GM18907 (cell line): ENCODE data around the gene INAVA.

Experiments
- ATAC-seq: cut with Tn5 transposase; IDR thresholded peaks from one replicate; pipeline ENCODE4 v1.9.1; 2021; ENCODE audit warnings: mild to moderate bottlenecking, moderate library complexity; ENCODE audit not compliant: unreplicated experiment

The INAVA gene

DNA sequence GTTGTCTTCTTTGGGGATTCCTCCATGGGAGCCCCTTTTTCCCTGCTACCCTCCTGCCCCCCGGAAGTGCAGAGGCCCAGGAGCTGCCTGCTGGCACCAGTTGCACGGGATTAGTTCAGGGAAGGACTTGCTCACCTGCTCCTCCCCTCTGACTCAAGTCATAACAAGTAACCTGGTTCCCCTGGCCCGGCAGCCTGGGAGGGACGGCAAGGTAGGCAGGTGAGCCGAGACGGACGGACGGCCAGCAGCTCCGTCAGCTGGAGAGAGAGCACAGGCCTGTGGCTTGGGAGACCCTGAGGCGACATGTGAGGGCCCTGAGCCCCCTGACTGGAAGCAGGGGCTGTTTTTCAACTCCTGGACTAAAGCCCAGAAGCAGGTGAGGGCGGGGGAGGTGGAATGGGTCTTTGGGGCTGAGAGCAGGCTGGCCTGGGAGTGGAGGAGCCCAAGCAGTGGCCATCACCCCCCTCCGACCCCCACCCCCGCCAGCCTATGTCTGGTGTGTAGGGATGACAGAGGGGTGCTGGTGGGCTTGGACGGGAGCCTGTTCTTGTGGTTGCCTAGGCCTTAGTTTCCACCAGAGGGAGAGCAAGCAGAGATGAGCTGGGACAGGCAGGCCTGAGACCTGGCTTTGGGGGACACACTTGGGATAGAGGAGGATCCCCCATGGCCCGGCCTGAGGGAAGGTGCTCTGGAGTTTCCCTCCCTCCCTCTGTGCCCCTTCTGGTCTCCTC is at the start of gene INAVA:
TSS of gene INAVA (plus strand) at position 189 of the 731 bp plus-strand sequence. CDS start 3,501 bp downstream, outside the sequence.
- no peak for ATAC-seq

DNA sequence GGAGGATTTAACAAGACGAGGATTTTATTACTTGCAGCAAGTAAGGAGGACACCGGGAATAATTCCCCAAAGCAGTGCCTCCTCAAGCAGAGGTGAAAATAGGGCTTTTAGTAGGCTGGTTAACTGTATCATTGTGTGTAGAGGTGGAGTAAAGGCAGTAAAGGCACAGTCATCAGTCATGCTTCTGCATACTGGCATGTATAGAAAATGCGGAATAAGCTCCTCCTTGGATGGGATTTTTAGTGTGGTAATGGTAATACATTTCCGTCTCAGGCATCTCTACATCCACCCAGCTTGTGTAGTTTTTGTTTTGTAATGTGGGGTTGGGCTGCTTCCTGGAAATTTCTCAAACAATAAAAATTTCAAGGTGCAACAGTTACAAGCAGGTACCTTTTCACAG is 49.3 kb upstream of the INAVA start:
- no peak for ATAC-seq

GRCh38 chr1:200846398-200846797 is 48.3 kb upstream of the INAVA start:
- no peak for ATAC-seq

DNA sequence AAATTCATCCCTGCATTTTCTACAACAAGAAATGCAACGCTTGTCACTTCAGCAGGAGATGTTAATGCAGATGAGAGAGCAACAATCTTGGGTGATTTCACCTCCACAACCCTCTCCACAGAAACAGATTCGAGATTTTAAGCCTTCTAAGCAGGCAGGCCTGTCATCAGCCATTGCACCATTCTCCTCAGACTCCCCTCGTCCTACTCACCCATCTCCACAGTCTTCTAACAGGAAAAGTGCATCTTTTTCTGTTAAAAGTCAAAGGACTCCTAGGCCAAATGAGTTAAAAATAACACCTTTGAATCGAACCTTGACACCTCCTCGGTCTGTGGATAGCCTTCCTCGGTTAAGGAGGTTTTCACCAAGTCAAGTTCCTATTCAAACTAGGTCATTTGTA is 45.3 kb upstream of the INAVA start:
- no peak for ATAC-seq

GRCh38 chr1:200850554-200850953 is 44.1 kb upstream of the INAVA start:
- no peak for ATAC-seq

- no peak for ATAC-seq
Measured at GRCh38 chr1:200856716-200857357, 37.9 kb upstream of the INAVA start.

GRCh38 chr1:200857804-200858203 is 36.9 kb upstream of the INAVA start:
- ATAC-seq: no peak

DNA sequence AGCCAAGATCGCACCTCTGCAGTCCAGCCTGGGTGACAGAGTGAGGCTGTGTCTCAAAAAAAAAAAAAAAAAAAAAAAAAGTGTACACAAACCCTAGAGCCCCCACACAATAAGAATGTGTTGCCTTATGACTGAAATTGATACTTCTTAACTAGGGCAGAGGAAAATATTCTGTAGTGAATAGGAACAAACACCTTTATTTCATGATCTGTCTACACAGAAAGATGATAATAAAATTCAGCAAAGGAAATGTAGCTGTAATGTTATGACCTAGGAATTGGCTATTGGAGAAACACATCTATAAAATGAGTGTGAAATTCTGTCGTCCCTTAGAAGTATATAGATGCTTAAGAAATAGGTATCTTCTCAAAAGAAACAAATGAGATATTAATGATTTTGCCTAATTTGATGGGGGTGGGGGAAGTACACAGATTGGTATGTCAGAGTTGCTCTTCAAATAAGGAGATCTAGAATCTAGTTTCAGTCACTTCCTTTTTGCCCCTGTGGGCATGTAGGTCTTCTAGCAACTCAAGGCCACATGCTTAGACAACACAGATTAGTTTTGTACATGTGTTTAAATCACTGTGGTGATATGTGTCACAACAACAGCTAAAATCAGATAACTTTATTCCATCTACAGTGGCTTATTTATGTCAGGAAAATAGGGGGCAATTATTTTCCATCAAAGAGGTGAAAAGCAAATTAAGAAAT is 32.6 kb upstream of the INAVA start:
- no peak for ATAC-seq

DNA sequence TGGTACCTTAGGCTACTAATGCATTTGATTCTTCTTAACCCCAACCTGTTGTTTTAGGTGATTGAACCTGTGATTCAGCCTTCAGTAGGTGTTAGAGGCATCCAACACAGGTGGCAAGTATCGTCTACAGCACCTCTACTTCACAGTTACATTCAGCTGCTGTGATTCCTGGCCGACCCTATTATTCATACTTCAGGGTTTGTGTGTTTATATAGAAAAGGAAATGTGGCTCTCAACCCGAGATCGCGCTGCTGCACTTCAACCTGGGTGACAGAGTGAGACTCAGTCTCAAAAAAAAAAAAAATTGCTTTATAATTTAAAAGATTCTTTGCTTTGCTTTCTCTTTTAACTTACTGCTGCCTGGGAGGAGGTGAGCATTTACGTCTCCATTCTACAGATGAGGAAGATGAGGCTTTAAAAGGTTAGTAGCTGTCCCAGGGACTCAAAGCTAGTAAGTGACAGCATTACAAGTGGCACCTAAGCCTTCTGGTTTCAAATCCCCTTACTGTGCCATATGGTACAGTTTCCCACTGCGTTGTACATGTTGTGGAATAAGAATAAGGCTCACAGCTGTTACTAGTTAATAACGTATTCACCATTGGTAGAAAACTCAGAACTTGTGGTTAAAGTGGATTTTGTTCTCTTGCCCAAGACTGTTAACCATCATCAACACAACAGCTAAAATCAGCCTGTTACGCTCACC is 31.8 kb upstream of the INAVA start:
- peak; percentile 29 for ATAC-seq

DNA sequence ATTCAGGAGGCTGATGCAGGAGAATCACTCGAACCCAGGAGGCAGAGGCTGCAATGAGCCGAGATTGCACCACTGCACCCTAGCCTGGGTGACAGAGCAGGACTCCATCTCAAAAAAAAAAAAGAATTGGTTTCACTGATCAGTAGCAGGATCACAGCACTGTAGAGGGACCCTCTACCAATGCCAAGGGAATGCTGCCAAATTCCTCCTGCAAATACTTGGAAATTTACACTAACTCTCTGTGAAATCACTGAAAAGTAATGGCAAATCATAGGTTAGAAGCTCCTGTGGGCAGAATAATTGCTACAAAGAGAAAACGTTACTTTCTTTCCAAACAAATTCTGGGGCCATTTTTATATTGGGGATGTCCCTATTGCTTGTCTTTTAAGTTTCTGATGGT is 28.6 kb upstream of the INAVA start:
- ATAC-seq: no peak

DNA sequence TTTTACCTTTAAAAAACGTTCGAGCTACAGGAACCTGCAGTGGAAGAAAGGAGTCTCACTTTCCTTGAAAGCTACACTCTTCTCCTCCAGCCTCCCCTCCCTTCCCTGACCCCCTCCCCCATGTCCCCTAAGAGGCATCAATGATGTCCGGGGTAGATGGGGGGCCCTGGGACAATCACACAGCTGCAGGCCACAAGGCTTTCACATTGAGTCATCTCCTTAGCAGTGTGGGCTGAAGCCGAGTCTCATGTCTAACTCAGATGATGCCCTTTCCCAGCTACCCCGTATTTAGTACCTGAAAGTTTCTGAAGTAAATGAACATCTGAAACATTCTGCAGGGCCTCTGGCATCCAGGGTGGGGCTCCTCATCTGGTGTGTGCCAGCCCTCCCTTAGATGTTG is 28.2 kb upstream of the INAVA start:
- ATAC-seq: peak; percentile 76

GRCh38 chr1:200867018-200867811 is 27.5 kb upstream of the INAVA start:
- peak; percentile 5 for ATAC-seq

- no peak for ATAC-seq
Measured at GRCh38 chr1:200869376-200869752, 25.3 kb upstream of the INAVA start.

DNA sequence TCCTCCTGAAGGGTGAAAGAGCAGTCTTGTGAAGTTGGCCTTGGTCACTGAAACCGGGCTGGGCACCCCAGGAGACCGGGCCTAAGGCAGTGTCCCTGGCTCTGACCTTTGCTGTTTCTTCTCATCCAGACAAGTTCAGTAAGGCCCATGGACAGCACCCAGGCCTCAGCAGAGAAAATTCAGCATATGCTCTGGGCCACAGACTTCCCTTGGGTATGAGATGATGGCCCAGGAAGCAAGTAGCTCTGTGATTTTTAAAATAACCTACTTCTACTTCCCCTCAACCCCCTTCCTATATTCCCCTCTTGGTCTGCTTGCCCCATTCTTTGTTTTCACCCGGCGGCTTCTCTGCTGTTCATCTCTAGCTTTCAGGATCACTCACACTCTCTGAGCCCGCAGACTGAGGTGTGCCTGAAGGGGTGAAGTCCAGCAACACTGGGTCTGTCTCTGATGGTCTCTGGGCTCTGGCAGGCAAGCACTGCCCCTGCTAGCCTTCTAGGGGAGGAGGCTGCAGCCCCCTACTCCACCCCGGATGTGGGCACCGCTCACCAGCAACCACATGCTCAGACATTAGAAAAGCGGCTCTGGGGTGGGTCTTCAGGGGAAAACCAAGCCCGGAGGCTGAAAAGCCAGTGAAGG is 24.8 kb upstream of the INAVA start:
- ATAC-seq: peak; percentile 61

DNA sequence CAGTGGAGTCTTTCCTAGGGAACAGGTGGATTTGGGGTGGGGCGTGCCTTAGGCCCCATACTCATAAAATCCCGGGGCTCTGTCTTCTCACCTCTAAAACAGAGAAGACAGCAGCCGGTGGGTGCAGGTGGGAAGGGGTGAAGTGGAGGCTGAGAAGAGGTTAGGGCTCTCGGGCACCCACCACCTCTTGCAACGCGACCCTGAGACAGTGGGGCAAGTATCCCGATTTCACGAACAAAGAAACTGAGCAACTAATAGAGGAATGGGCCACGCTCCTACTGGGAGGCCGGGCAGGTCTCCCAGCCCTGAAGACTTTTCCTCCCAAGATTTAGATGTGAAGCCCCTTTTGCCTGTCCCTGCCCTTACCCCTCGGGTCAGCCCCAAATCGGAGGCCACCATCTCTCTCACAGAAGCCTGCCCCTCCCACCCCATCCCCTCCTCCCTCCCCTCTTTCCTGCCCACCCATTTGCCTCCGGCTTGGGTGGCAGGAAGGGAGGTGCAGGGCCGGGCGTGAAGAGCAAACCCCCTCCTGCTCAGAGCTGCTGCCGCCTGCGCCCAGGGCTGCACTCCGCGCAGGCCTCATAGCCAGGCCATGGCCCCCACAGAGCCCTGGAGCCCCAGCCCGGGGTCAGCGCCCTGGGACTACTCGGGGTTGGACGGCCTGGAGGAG is 22.1 kb upstream of the INAVA start, which contains the start of gene GPR25:
TSS of gene GPR25 (plus strand) at position 536 of the 670 bp plus-strand sequence. CDS start at position 593, 57 bp downstream.
- ATAC-seq: no peak

DNA sequence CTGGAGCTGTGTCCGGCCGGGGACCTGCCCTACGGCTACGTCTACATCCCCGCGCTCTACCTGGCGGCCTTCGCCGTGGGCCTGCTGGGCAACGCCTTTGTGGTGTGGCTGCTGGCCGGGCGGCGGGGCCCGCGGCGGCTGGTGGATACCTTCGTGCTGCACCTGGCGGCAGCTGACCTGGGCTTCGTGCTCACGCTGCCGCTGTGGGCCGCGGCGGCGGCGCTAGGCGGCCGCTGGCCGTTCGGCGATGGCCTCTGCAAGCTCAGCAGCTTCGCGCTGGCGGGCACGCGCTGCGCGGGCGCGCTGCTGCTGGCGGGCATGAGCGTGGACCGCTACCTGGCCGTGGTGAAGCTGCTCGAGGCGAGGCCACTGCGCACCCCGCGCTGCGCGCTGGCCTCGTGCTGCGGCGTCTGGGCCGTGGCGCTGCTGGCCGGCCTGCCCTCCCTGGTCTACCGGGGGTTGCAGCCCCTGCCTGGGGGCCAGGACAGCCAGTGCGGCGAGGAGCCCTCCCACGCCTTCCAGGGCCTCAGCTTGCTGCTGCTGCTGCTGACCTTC is 21.5 kb upstream of the INAVA start:
- no peak for ATAC-seq

GRCh38 chr1:200873671-200874397 is 20.9 kb upstream of the INAVA start:
- no peak for ATAC-seq

DNA sequence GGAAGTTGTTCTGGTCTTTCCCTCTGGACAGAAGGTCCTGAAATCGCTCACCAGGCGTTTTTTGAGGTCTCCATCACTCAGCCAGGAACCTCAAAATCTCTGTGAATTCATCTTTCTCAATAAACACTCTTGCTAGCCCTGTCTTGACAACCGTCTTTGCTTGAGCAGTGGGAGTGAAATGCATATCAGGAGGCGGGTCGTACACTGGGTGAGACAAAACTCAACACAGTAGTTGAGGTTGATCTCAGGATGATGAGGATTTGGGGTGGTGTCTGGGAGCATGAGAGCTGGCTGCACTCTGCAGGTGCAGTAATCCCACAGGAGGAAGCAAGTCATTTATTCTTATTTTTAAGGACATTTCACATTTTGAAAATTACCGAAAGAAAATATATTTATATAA is 20.0 kb upstream of the INAVA start:
- ATAC-seq: no peak
